K562 (cell line): Measurements from ENCODE around the gene RPL38. TPM values are rescaled to one million over a fixed set of nuclear protein-coding genes. Genes with fewer than 3 reads are reported as not detected.
A peak's percentile ranks its signal among the peaks of the same experiment; 100 is the strongest.

Experiments used
- ATAC-seq: fragments of 200-7000 bp; cut with Tn5 transposase; 3 replicates; pipeline ENCODE4 v1.9.1; 2020; ENCODE audit warnings: moderate library complexity
- Bru-seq: library from RNA; stranded (reverse); fragments of 400-500 nt; gene quantifications from one replicate; lab custom pipeline; 2021; lab: Mats Ljungman, UMichigan
- BruChase-seq, 2 experiments: library from RNA; stranded (reverse); fragments of 400-500 nt; gene quantifications; one replicate each; lab custom pipeline; 2021; lab: Mats Ljungman, UMichigan
- BruUV-seq: library from RNA; stranded (reverse); fragments of 400-500 nt; replicated peaks from 2 replicates; lab custom pipeline; 2021; lab: Mats Ljungman, UMichigan
- CTCF ChIA-PET: fragments of 300-600 bp; formaldehyde crosslinking; extraction: SDS; loops from one replicate; lab custom pipeline; 2021; ENCODE audit warnings: low intra/inter-chr PET ratio; lab: Yijun Ruan, JAX
- POLR2A ChIA-PET: fragments of 300-600, 350-650 bp; sonication (Branson Sonifier 250); formaldehyde crosslinking; extraction: SDS; loops from one replicate; lab custom pipeline; 2021; ENCODE audit warnings: antibody characterized with exemption, inconsistent platforms; lab: Yijun Ruan, JAX
- DNase-seq, 4 experiments: peaks; one replicate each; pipeline versions ENCODE4 v3.0.0 to v3.0.0-alpha.2; 2011 to 2018; ENCODE audit warnings: low spot score in 3 of 4, mixed read lengths in 3 of 4; ENCODE audit errors: extremely low read depth in 1 of 4
- FAIRE-seq: peaks from 2 replicates; lab custom pipeline; 2011; peaks lifted over from hg19 to GRCh38; lab: Jason Lieb, UNC
- H2AFZ ChIP-seq: 2 replicates; pipeline ENCODE4 v1.6.0; 2011; ENCODE audit warnings: low read depth, low read length, control low read depth, inconsistent platforms
- H3K27ac ChIP-seq: fragments of 200-600 bp; 3 replicates; pipeline ENCODE4 v1.8.0; 2011; ENCODE audit warnings: low read depth, mild to moderate bottlenecking, control low read depth, inconsistent platforms, low read length, moderate library complexity, mixed read lengths; ENCODE audit errors: extremely low read depth
- H3K27me3 ChIP-seq, 2 experiments: fragments of 300-600 bp in 1 of 2; 2 replicates in 1 of 2; 3 replicates in 1 of 2; pipeline versions ENCODE4 v1.6.0 to v1.8.0; 2011; ENCODE audit warnings: inconsistent platforms in 2 of 2, low read length in 2 of 2, mild to moderate bottlenecking in 1 of 2, mixed read lengths in 1 of 2, moderate library complexity in 1 of 2; ENCODE audit not compliant: control insufficient read depth in 2 of 2, insufficient read depth in 2 of 2
- H3K36me3 ChIP-seq: fragments of 300-600 bp; 3 replicates; pipeline ENCODE4 v1.8.0; 2011; ENCODE audit warnings: mild to moderate bottlenecking, low read length, inconsistent platforms; ENCODE audit not compliant: control insufficient read depth, insufficient read depth
- H3K4me1 ChIP-seq, 2 experiments: fragments of 200-600 bp in 1 of 2; replicated peaks in 1 of 2; 2 replicates in 1 of 2; 3 replicates in 1 of 2; pipeline versions ENCODE4 v1.5.1 to v1.8.0; 2011; ENCODE audit warnings: inconsistent platforms in 2 of 2, low read length in 2 of 2, mild to moderate bottlenecking in 1 of 2, mixed read lengths in 1 of 2, moderate library complexity in 1 of 2; ENCODE audit not compliant: control insufficient read depth in 2 of 2, insufficient read depth in 2 of 2
- H3K4me2 ChIP-seq: 2 replicates; pipeline ENCODE4 v1.6.1; 2011; ENCODE audit warnings: low read length, control low read depth, inconsistent platforms, mixed read lengths; ENCODE audit not compliant: insufficient read depth
- H3K4me3 ChIP-seq: fragments of 200-600 bp; sonication (generic), shearing (Covaris generic); 2 replicates; pipeline ENCODE4 v1.5.1; 2016; ENCODE audit warnings: control low read depth, inconsistent platforms
- H3K79me2 ChIP-seq: fragments of 200-600 bp; 3 replicates; pipeline ENCODE4 v1.8.0; 2011; ENCODE audit warnings: low read length, inconsistent platforms; ENCODE audit not compliant: control insufficient read depth, insufficient read depth
- H3K9ac ChIP-seq, 2 experiments: 2 replicates each; pipeline versions ENCODE4 v1.6.0 to v1.6.1; 2011; ENCODE audit warnings: low read depth in 2 of 2, low read length in 2 of 2, control low read depth in 1 of 2, inconsistent platforms in 1 of 2, mild to moderate bottlenecking in 1 of 2, mixed read lengths in 1 of 2; ENCODE audit not compliant: insufficient read depth in 1 of 2
- H3K9me1 ChIP-seq: one replicate; pipeline ENCODE4 v1.6.0; 2011; ENCODE audit warnings: inconsistent platforms, mild to moderate bottlenecking, low read length, moderate library complexity; ENCODE audit not compliant: control insufficient read depth, insufficient read depth
- H3K9me3 ChIP-seq: replicated peaks from 2 replicates; pipeline ENCODE4 v1.5.1; 2011; ENCODE audit warnings: low read depth, low read length, inconsistent platforms; ENCODE audit not compliant: control insufficient read depth, insufficient read depth
- H4K20me1 ChIP-seq: replicated peaks from 2 replicates; pipeline ENCODE4 v1.6.1; 2011; ENCODE audit warnings: low read length, inconsistent platforms, mixed read lengths; ENCODE audit not compliant: control insufficient read depth, insufficient read depth
- DDX20 ChIP-seq: fragments of 450-650 bp; IDR thresholded peaks from 2 replicates; pipeline ENCODE4 v1.6.1; 2016; ENCODE audit warnings: missing genetic modification characterization, low read depth, mild to moderate bottlenecking, missing compliant biosample characterization, moderate library complexity
- ERF ChIP-seq: fragments of 450-650 bp; formaldehyde crosslinking; IDR thresholded peaks from 2 replicates; pipeline ENCODE4 v1.4.0; 2020; ENCODE audit warnings: mild to moderate bottlenecking, mixed read lengths
- FIP1L1 ChIP-seq: fragments of 200-400 bp; formaldehyde crosslinking; IDR thresholded peaks from 2 replicates; pipeline ENCODE4 v1.6.1; 2018; ENCODE audit warnings: mild to moderate bottlenecking, low read depth, low read length; ENCODE audit not compliant: poor library complexity, severe bottlenecking
- FOXK1 ChIP-seq: sonication (generic); formaldehyde crosslinking; IDR thresholded peaks from 2 replicates; pipeline ENCODE4 v1.8.0; 2022; ENCODE audit warnings: missing genetic modification reagents, mild to moderate bottlenecking, borderline replicate concordance
- FOXP4 ChIP-seq: sonication (generic); formaldehyde crosslinking; IDR thresholded peaks from 2 replicates; pipeline ENCODE4 v1.8.0; 2022; ENCODE audit warnings: mild to moderate bottlenecking, missing genetic modification reagents, borderline replicate concordance
- OTX1 ChIP-seq: fragments of 450-650 bp; formaldehyde crosslinking; IDR thresholded peaks from 2 replicates; pipeline ENCODE4 v1.4.0; 2022; ENCODE audit warnings: mild to moderate bottlenecking
- PHB ChIP-seq: fragments of 250-450 bp; sonication (Bioruptor Pico); IDR thresholded peaks from 2 replicates; pipeline ENCODE4 v1.5.0; 2021
- RFX7 ChIP-seq: fragments of 250-450 bp; sonication (Bioruptor Pico); IDR thresholded peaks from 2 replicates; pipeline ENCODE4 v1.5.1; 2021; ENCODE audit warnings: mild to moderate bottlenecking
- STAT5A ChIP-seq: IDR thresholded peaks from 2 replicates; pipeline ENCODE4 v1.6.1; 2012; ENCODE audit warnings: low read length, inconsistent platforms, borderline replicate concordance
- ZNF121 ChIP-seq: sonication (generic); formaldehyde crosslinking; conservative IDR thresholded peaks from 2 replicates; pipeline ENCODE4 v1.8.0; 2022; ENCODE audit warnings: missing genetic modification reagents
- ZNF347 ChIP-seq: fragments of 450-650 bp; formaldehyde crosslinking; IDR thresholded peaks from 2 replicates; pipeline ENCODE4 v1.4.0; 2020; ENCODE audit warnings: low read depth, mild to moderate bottlenecking, moderate library complexity
- ZNF764 ChIP-seq: fragments of 250-450 bp; sonication (Bioruptor Pico); IDR thresholded peaks from 2 replicates; pipeline ENCODE4 v1.4.0; 2020; ENCODE audit warnings: low read depth, mild to moderate bottlenecking, moderate library complexity
- WGBS: fragments of 100-300 bp; shearing (Covaris generic); methylation state at CpG from one replicate; pipeline ENCODE4 v1.1.6; 2016; ENCODE audit warnings: low coverage, mixed read lengths; ENCODE audit not compliant: insufficient coverage; ENCODE audit errors: missing lambda C conversion rate; 5-methylcytosine and 5-hydroxymethylcytosine counted together
- in situ Hi-C: fragments of 300-500 bp; cut with MboI; formaldehyde crosslinking; loops from 4 replicates; pipeline ENCODE4 v1.15.0; 2018; ENCODE audit warnings: inconsistent platforms, mixed read lengths
- intact Hi-C: fragments of 100-400 bp; cut with micrococcal nuclease; formaldehyde crosslinking; loops from 2 replicates; pipeline ENCODE4 v1.14.2; 2022
- long read RNA-seq, 3 experiments: library from polyadenylated mRNA in 2 of 3; library from RNA in 1 of 3; unstranded in 2 of 3; stranded (forward) in 1 of 3; transcript quantifications; one replicate each; pipeline ENCODE4 v2.0.0, GENCODE V29; 2019 to 2022
- polyA minus RNA-seq, 3 experiments: library from RNA; depleted of rRNA, polyadenylated mRNA; stranded (reverse); fragments of >200 nt; gene quantifications; 2 replicates each; pipeline ENCODE4 v1.2.3, GENCODE V29; 2011
- polyA plus RNA-seq, 8 experiments: library from polyadenylated mRNA; depleted of rRNA in 4 of 8; stranded (reverse) in 5 of 8; unstranded in 3 of 8; fragments of >200 nt; fragmentation: Nextera tagmentation in 2 of 8; fragmentation: Illumina TruSeq in 1 of 8; extraction: Ambion mirVana in 2 of 8; extraction: Trizol in 1 of 8; gene quantifications; 2 replicates each; pipeline versions ENCODE4 v1.2.1 to v1.2.3, GENCODE V29; 2011 to 2014; ENCODE audit warnings: inconsistent platforms in 1 of 8, missing spikeins in 1 of 8
- total RNA-seq, 7 experiments: library from RNA; depleted of rRNA in 6 of 7; stranded (reverse); fragments of >200 nt in 6 of 7; fragmentation: Illumina TruSeq in 2 of 7; extraction: Trizol in 2 of 7; gene quantifications; 2 replicates each; pipeline versions ENCODE4 v1.2.1 to v1.2.3, GENCODE V29; 2011 to 2021; ENCODE audit warnings: low replicate concordance in 1 of 7

Gene RPL38
- total RNA-seq (2011; cell fraction: chromatin; rRNA removed; ENCODE audit: low replicate concordance): 240 and 244 TPM in 2 replicates
- total RNA-seq (2011; cell fraction: nucleolus; rRNA removed): 381 and 382 TPM in 2 replicates
- total RNA-seq (2011; cell fraction: nucleoplasm; rRNA removed): 661 and 1,150 TPM in 2 replicates
- 2,881 and 3,864 TPM in 2 replicates for total RNA-seq (2014; rRNA removed)
- total RNA-seq (2014; rRNA removed; fragmentation: Illumina TruSeq; extraction: Trizol): 1,940 and 1,970 TPM in 2 replicates
- 2,305 and 2,457 TPM in 2 replicates for total RNA-seq (2015; rRNA removed; fragmentation: Illumina TruSeq; extraction: Trizol)
- 1,177 and 1,224 TPM in 2 replicates for total RNA-seq (2021)
- polyA plus RNA-seq (2011; rRNA removed): 1,194 and 1,318 TPM in 2 replicates
- 365 and 561 TPM in 2 replicates for polyA plus RNA-seq (2011; cell fraction: cytosol; rRNA removed)
- polyA plus RNA-seq (2011; cell fraction: nucleus; rRNA removed): 725 and 1,254 TPM in 2 replicates
- 2,337 and 4,545 TPM in 2 replicates for polyA plus RNA-seq (2012)
- 1,709 and 2,292 TPM in 2 replicates for polyA plus RNA-seq (2014; fragmentation: Illumina TruSeq; extraction: Trizol)
- polyA plus RNA-seq (2014; fragmentation: Nextera tagmentation; extraction: Ambion mirVana): 1,000 to 10,000 TPM; 1,939 to 2,988 TPM
- polyA plus RNA-seq (2014; rRNA removed): 1,879 and 3,414 TPM in 2 replicates
- polyA minus RNA-seq (2011; rRNA and poly(A)+ RNA removed): 3,511 and 3,761 TPM in 2 replicates
- polyA minus RNA-seq (2011; cell fraction: cytosol; rRNA and poly(A)+ RNA removed): 663 and 692 TPM in 2 replicates
- 149 and 306 TPM in 2 replicates for polyA minus RNA-seq (2011; cell fraction: nucleus; rRNA and poly(A)+ RNA removed)
- Bru-seq, nascent RNA: percentile 99 among the genes with signal in this experiment
- BruChase-seq, experiment 1, labeled RNA remaining after a 2-hour chase: percentile 97 among the genes with signal in this experiment
- BruChase-seq, experiment 2, labeled RNA remaining after a 6-hour chase: percentile 95 among the genes with signal in this experiment
- long read RNA-seq, experiment 1, transcript RPL38-206 (4 exons, 532 nt): minor isoform, 49 of 1,278 reads
- long read RNA-seq, experiment 1, transcript RPL38-201 (5 exons, 1,170 nt): major isoform, 980 of 1,278 reads
- long read RNA-seq, experiment 1, transcript RPL38-202 (5 exons, 431 nt): minor isoform, 184 of 1,278 reads
- long read RNA-seq, experiment 1, partial matches to known transcripts: 40 of 1,278 reads
- long read RNA-seq, experiment 1, other reads (novel, unspliced or antisense): 21 of 1,278 reads
- long read RNA-seq, experiment 2, transcript RPL38-202 (5 exons, 431 nt): minor isoform, 141 of 1,480 reads
- long read RNA-seq, experiment 2, transcript RPL38-206 (4 exons, 532 nt): minor isoform, 253 of 1,480 reads
- long read RNA-seq, experiment 2, transcript RPL38-201 (5 exons, 1,170 nt): major isoform, 936 of 1,480 reads
- long read RNA-seq, experiment 2, partial matches to known transcripts: 32 of 1,480 reads
- long read RNA-seq, experiment 2, other reads (novel, unspliced or antisense): 110 of 1,480 reads
- long read RNA-seq, experiment 3, transcript RPL38-206 (4 exons, 532 nt): minor isoform, 47 of 1,489 reads
- long read RNA-seq, experiment 3, transcript RPL38-201 (5 exons, 1,170 nt): major isoform, 1,194 of 1,489 reads
- long read RNA-seq, experiment 3, transcript RPL38-202 (5 exons, 431 nt): minor isoform, 186 of 1,489 reads
- long read RNA-seq, experiment 3, partial matches to known transcripts: 2 of 1,489 reads
- long read RNA-seq, experiment 3, other reads (novel, unspliced or antisense): 60 of 1,489 reads

DNA sequence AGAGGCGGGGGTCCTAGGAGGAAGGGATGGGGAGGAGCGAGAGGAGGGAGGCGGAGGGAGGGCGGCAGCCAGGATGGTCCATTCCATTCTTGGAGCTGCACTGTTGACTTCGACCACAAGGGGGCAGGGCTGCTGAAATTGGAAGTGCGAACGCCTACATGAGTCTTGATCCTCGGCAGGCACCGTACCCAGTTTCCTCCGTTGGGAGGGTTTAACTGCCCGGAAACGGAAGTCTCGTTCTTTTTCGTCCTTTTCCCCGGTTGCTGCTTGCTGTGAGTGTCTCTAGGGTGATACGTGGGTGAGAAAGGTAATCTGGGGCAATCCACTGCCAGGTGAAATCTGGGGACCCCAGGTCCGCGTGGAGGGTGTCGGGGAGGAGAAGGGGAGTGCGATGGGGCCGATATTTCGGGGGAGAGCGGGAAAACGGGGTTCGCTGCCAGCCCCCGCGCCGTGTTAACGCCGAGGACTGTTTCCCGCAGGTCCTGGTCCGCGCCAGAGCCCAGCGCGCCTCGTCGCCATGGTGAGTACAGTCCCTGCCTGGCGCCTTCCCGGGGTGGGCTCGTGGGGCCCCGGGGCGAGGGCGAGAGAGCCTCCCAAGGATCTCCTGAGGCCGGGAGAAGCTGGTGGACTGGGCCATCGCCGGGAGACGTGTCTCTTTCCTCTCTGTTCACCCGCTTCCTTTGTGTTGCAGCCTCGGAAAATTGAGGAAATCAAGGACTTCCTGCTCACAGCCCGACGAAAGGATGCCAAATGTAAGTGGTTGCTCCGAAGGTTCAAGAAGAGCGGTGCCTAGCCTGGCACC, at the start of gene RPL38:
TSS of gene RPL38 (plus strand) at position 240 of the 802 bp plus-strand sequence. CDS start at position 518, 278 bp downstream.
- intact Hi-C loops (no loop called here), in situ Hi-C loops (no loop called here)
- ATAC-seq (peak; percentile 77), FAIRE-seq (peak; percentile 100), DNase-seq (peak; percentile 86 to 97 (median 90))
- peak within 1 kb of the TSS; percentile 71 for H2AFZ ChIP-seq
- H3K36me3 ChIP-seq: peaks cover 49% of the 10 kb centered on the region
- peaks cover 33% of the 10 kb centered on the region for H4K20me1 ChIP-seq
- ChIA-PET CTCF (interaction anchor here (0.6 to 0.7 kb wide), 2 partner anchors 9 to 156 kb away, joined by 3 read pairs; partner anchors contain the start of gene TTYH2), POLR2A (interaction anchor here (0.6 to 2.5 kb wide), 18 partner anchors 8 to 1626 kb away, joined by 3 to 13 read pairs (median 4); partner anchors contain the start of gene TTYH2)
- H3K27ac ChIP-seq: peak within 1 kb of the TSS; percentile 82
- peaks cover 51% of the 10 kb centered on the region for H3K79me2 ChIP-seq
- peak within 1 kb of the TSS; percentile 94 to 100 for H3K9ac ChIP-seq
- peak within 1 kb of the TSS; percentile 75 for H3K4me3 ChIP-seq
- TSS peak; percentile 73 for BruUV-seq
- peak within 1 kb of the TSS; percentile 90 for H3K4me2 ChIP-seq
- H3K4me1 ChIP-seq: peaks cover 11 to 18% of the 10 kb centered on the region in 2 experiments; a peak in 4 of 5 replicates
- H3K9me3 ChIP-seq: no peaks in the 10 kb centered on the region
- under 1% methylated on average over 28 of the region's 53 CpGs for WGBS
- H3K27me3 ChIP-seq: peaks cover 23 to 34% of the 10 kb centered on the region in 2 experiments
- peaks cover 5% of the 10 kb centered on the region for H3K9me1 ChIP-seq
- no peak for TF ChIP-seq ZNF121 (CRISPR knock-in tag)
- no peak for TF ChIP-seq ZNF347 (CRISPR knock-in tag)
- TF ChIP-seq OTX1 (CRISPR knock-in tag): peak; percentile 78
- peak; percentile 81; the same call in 1 of the 2 replicates for TF ChIP-seq FOXK1 (CRISPR knock-in tag)
- peak; percentile 63; the same call in 1 of the 2 replicates for TF ChIP-seq ERF (CRISPR knock-in tag)
- TF ChIP-seq FOXP4 (CRISPR knock-in tag): no peak
- TF ChIP-seq STAT5A: peak; percentile 39; the same call in 1 of the 2 replicates
- TF ChIP-seq RFX7: no peak
- peak; percentile 43 for TF ChIP-seq FIP1L1
- no peak for TF ChIP-seq DDX20 (tag)
- TF ChIP-seq ZNF764 (CRISPR knock-in tag): no peak
- TF ChIP-seq PHB (CRISPR knock-in tag): 0 out of 2 replicates have a peak, but pooled peaks have one; percentile 71
